GM18951 (cell line): Measurements from ENCODE around the gene GPANK1.
"Not testable (repeated sequence)": the region's sequence is repeated elsewhere in the genome, so short reads cannot be mapped to it uniquely, and the experiment has no call there.

Experiments used
- POLR2A ChIP-seq: IDR thresholded peaks from 4 replicates; pipeline ENCODE4 v1.6.1; 2011; ENCODE audit warnings: mild to moderate bottlenecking; ENCODE audit not compliant: insufficient read length, insufficient read depth; ENCODE audit errors: extremely low read depth
- in situ Hi-C: fragments of 300-500 bp; cut with MboI; formaldehyde crosslinking; loops from one replicate; pipeline ENCODE4 v1.12.0; 2022; ENCODE audit warnings: low sequenced_read_pairs, mixed read lengths, inconsistent platforms; ENCODE audit not compliant: unreplicated experiment

Gene GPANK1

GRCh38 chr6:31664790-31665500, at the start of gene GPANK1:
Gene GPANK1, minus strand, starts transcription at chr6:31664997. Its CDS starts 519 bp downstream, at chr6:31664478.
- in situ Hi-C loops: no loop called here
- TF ChIP-seq POLR2A: peak; percentile 20

DNA sequence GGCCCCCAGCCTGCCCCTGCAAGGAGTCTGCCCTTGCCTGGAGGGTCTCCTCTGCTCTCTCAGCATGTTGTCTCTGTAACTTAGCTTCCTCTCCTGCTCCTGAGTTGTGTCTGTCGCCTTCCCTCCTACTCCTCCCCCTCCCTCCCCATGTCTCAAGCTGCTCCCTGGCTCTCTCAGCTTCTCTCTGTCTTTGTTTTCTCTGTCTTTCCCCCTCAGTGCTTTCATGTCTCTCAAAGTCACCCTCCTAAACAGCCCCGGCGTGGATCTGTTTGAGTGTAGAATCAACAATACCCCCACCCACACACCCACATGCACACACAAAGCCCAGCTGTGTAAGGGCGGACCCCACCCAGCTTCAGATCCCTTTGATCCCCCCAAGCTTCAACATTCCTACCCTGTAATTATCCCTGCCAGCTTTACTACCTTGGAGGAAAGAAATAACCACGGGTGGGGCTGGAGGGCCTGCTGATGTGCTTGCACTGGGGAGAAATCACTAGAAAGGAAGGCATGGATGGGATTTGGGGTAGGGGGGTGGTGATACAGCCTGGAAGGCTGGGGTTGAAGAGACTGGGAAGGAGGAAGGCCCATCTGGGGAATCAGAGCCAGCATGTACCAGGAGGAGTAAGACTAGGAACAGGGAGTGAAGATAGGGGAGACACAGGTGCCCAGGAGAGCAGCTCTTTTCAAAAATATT, 49.3 kb upstream of the GPANK1 start:
- no peak for TF ChIP-seq POLR2A
- in situ Hi-C loops: no loop called here

- in situ Hi-C loops: no loop called here
- no peak for TF ChIP-seq POLR2A
Measured at GRCh38 chr6:31713465-31713864, 48.7 kb upstream of the GPANK1 start.

DNA sequence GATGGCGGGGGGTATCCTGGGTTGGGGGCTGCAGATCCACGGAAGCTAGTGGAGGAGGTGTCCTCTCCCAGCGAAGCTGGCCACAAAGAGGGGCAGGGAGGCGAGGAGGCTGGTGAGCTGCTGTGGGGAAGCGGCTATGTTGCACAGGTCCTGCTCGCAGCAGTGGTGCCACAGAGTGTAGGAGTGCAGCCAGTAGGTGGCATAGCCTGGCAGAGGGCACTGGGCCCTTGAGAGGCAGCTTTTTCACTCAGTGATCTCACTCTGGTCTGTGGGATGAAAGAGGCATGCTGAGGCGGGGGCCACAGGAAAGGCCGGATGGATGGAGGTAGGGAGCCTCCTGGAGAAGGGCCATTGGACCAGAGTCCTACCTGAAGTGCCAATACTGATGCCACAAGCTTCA, 47.5 kb upstream of the GPANK1 start:
- in situ Hi-C loops: no loop called here
- no peak for TF ChIP-seq POLR2A

DNA sequence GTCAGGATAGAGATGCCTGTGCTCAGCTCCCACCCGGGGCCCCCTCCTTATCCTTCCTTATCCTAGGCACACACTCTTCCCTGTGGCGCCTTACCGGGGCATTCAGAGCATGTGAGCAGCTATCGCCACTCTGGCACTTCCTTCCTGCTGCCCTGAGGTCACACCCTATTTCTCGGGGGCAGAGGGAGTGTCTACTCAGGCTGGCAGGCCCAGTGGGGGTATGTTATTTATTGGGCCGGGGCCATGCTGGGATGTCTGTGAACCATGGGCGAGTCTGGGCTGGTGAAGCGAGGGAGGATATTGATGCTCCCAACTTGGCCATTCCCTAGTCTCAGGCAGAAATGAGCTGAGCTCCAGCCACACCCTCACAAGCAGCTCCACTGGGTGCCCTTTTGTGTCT, 46.4 kb upstream of the GPANK1 start:
- no peak for TF ChIP-seq POLR2A
- in situ Hi-C loops: no loop called here

DNA sequence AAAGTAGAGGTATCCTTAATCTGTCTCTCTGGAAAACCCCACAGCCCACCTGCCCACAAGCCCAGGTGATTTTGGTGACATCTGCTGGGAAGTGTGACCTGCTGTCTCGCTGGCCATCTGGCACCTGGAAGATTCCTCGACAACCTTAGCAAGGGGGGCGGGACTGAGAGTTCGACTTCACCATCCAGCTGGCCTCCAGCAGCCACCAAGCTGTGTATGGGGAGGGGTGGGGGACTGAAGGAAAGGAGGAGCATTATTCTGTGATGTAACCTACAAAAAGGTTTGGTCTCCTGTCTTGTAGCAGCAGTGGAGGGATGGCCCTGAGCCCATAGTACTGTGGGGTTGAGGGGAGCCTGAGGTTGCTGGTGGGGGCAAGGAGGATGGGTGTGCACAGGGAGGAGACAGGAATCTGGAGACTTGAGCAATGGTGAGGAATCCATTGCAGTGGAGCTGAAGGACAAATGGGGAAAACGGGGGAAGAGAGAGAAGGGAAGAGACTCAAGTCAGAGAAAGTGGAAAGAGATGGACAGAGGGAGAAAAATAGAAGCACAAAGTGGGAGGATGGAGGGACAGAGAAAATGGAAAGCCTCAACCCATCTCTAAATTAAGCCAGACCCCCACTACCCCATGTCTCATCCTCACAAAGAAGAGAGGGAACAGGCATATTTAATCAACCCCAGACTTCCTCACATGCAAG, 45.9 kb upstream of the GPANK1 start:
- TF ChIP-seq POLR2A: no peak
- in situ Hi-C loops: no loop called here

DNA sequence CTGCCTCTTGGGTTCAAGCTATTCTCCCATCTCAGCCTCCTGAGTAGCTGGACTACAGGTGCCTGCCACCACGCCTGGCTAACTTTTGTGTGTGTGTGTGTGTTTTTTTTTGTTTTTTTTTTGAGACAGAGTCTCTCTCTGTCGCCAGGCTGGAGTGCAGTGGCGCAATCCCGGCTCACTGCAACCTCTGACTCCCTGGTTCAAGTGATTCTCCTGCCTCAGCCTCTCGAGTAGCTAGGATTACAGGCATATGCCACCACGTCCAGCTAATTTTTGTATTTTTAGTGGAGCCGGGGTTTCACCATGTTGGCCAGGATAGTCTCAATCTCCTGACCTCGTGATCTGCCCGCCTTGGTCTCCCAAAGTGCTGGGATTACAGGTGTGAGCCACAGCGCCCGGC, 44.4 kb upstream of the GPANK1 start:
- in situ Hi-C loops: not testable (repeated sequence)

GRCh38 chr6:31708224-31708623, 43.4 kb upstream of the GPANK1 start:
- in situ Hi-C loops: no loop called here
- no peak for TF ChIP-seq POLR2A

DNA sequence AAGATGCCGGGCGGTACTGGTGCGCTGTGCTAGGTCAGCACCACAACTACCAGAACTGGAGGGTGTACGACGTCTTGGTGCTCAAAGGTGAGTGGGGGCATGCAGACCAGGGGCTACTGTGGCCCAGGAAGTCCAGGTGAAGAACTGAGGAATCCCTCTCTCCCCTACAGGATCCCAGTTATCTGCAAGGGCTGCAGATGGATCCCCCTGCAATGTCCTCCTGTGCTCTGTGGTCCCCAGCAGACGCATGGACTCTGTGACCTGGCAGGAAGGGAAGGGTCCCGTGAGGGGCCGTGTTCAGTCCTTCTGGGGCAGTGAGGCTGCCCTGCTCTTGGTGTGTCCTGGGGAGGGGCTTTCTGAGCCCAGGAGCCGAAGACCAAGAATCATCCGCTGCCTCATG, 42.9 kb upstream of the GPANK1 start:
- in situ Hi-C loops: no loop called here
- no peak for TF ChIP-seq POLR2A

- in situ Hi-C loops: no loop called here
- TF ChIP-seq POLR2A: no peak
Measured at GRCh38 chr6:31706599-31706998, 41.8 kb upstream of the GPANK1 start, which contains the start of gene LY6G6F. Gene LY6G6F, plus strand, starts transcription at chr6:31706866. Its CDS starts 41 bp downstream, at chr6:31706907.

- in situ Hi-C loops: no loop called here
- TF ChIP-seq POLR2A: no peak
Measured at GRCh38 chr6:31705931-31706330, 41.1 kb upstream of the GPANK1 start.

- peak; percentile 94 for TF ChIP-seq POLR2A
- in situ Hi-C loops: no loop called here
Measured at GRCh38 chr6:31702819-31703716, 38.3 kb upstream of the GPANK1 start, which contains the start of gene ABHD16A. Gene ABHD16A, minus strand, starts transcription at chr6:31703324. Its CDS starts 43 bp downstream, at chr6:31703281.

GRCh38 chr6:31702405-31702818, 37.6 kb upstream of the GPANK1 start:
- no peak for TF ChIP-seq POLR2A
- in situ Hi-C loops: no loop called here
